ENCODE data around the gene SCMH1. TPM values are rescaled to one million over a fixed set of nuclear protein-coding genes. Genes with fewer than 3 reads are reported as not detected.

The SCMH1 gene
- total and polyA plus RNA-seq, 2 experiments from 2014 or later: 15.0 to 19.4 TPM

DNA sequence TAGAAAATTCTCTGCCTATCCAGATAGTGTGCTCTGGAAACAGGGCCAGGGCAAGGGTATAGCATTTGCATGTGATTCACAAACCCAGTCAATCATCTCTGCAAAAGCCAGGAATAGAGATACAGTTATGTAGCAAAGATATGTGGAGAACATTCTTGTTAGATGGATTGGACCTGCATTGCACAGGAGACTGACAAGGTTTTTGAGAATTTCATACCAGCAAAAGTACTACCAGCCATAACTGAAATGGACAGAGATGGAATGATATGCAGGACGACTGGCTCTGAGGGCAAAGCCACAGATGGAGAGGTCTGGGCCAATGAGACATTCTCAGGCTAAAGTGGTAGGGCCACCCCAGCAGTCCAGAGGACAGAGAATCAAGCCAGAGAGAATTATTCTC is 24.7 kb downstream of the SCMH1 start (continued):
- TF ChIP-seq, protein P1, sequence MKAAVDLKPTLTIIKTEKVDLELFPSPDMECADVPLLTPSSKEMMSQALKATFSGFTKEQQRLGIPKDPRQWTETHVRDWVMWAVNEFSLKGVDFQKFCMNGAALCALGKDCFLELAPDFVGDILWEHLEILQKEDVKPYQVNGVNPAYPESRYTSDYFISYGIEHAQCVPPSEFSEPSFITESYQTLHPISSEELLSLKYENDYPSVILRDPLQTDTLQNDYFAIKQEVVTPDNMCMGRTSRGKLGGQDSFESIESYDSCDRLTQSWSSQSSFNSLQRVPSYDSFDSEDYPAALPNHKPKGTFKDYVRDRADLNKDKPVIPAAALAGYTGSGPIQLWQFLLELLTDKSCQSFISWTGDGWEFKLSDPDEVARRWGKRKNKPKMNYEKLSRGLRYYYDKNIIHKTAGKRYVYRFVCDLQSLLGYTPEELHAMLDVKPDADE (IDR thresholded peaks at IDR 0.05): no peak
- no peak for TF ChIP-seq EZH2phosphoT487 (IDR thresholded peaks at IDR 0.05; ENCODE audit: unreplicated experiment)
- TF ChIP-seq STAT1 (IDR thresholded peaks at IDR 0.05; ENCODE audit: unreplicated experiment): no peak
- no peak for TF ChIP-seq JUNB (IDR thresholded peaks at IDR 0.05; ENCODE audit: unreplicated experiment)

DNA sequence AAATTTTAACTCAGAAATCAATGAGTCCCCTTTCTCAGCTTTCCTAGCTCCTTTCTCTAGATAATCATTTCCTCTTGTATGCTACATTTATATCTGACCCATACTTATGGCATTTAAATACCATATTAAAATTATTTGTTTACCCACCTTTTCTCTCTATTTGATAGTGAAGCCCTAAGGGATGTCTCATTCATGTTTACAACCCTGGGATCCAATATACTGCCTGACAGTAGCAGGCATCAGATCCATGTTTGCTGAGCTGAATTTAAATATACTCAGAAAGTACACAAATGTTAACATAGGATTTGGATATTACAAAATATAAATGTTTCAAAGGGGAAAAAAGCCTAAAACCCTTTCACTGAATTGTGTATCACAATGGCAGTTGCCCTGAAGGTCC is 26.5 kb downstream of the SCMH1 start:
- H3K9me3 Mint-ChIP-seq: peaks cover 26% of the 10 kb centered on the region; the same call in 2 of the 3 replicates
- TF ChIP-seq, protein P2, sequence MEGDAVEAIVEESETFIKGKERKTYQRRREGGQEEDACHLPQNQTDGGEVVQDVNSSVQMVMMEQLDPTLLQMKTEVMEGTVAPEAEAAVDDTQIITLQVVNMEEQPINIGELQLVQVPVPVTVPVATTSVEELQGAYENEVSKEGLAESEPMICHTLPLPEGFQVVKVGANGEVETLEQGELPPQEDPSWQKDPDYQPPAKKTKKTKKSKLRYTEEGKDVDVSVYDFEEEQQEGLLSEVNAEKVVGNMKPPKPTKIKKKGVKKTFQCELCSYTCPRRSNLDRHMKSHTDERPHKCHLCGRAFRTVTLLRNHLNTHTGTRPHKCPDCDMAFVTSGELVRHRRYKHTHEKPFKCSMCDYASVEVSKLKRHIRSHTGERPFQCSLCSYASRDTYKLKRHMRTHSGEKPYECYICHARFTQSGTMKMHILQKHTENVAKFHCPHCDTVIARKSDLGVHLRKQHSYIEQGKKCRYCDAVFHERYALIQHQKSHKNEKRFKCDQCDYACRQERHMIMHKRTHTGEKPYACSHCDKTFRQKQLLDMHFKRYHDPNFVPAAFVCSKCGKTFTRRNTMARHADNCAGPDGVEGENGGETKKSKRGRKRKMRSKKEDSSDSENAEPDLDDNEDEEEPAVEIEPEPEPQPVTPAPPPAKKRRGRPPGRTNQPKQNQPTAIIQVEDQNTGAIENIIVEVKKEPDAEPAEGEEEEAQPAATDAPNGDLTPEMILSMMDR (conservative IDR thresholded peaks at IDR 0.05; ENCODE audit: low read depth in 2 of 2): no peak
- TF ChIP-seq, protein P3, sequence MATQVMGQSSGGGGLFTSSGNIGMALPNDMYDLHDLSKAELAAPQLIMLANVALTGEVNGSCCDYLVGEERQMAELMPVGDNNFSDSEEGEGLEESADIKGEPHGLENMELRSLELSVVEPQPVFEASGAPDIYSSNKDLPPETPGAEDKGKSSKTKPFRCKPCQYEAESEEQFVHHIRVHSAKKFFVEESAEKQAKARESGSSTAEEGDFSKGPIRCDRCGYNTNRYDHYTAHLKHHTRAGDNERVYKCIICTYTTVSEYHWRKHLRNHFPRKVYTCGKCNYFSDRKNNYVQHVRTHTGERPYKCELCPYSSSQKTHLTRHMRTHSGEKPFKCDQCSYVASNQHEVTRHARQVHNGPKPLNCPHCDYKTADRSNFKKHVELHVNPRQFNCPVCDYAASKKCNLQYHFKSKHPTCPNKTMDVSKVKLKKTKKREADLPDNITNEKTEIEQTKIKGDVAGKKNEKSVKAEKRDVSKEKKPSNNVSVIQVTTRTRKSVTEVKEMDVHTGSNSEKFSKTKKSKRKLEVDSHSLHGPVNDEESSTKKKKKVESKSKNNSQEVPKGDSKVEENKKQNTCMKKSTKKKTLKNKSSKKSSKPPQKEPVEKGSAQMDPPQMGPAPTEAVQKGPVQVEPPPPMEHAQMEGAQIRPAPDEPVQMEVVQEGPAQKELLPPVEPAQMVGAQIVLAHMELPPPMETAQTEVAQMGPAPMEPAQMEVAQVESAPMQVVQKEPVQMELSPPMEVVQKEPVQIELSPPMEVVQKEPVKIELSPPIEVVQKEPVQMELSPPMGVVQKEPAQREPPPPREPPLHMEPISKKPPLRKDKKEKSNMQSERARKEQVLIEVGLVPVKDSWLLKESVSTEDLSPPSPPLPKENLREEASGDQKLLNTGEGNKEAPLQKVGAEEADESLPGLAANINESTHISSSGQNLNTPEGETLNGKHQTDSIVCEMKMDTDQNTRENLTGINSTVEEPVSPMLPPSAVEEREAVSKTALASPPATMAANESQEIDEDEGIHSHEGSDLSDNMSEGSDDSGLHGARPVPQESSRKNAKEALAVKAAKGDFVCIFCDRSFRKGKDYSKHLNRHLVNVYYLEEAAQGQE (IDR thresholded peaks at IDR 0.05; ENCODE audit: unreplicated experiment): no peak
- TF ChIP-seq NANOG (IDR thresholded peaks at IDR 0.05; ENCODE audit: borderline replicate concordance): no peak
- no peak for TF ChIP-seq STAT1 (IDR thresholded peaks at IDR 0.05; ENCODE audit: unreplicated experiment)
- TF ChIP-seq EZH2phosphoT487 (IDR thresholded peaks at IDR 0.05; ENCODE audit: unreplicated experiment): no peak
- TF ChIP-seq EZH2 (IDR thresholded peaks at IDR 0.05; ENCODE audit: low read depth, unreplicated experiment): no peak
- TF ChIP-seq CREB1 (CRISPR knock-in tag; IDR thresholded peaks at IDR 0.05; ENCODE audit: low read depth): no peak
- peaks cover 10% of the 10 kb centered on the region; the same call in 1 of the 2 replicates for H3K36me3 ChIP-seq (ENCODE audit: insufficient read depth)
- H3K36me3 Mint-ChIP-seq (ENCODE audit: low read depth): peaks cover 40% of the 10 kb centered on the region
- H3K27me3 Mint-ChIP-seq (ENCODE audit: insufficient read depth, low read depth, poor library complexity): no peaks in the 10 kb centered on the region
- no peak overlapping the region for H3K27ac ChIP-seq (ENCODE audit: low read depth)
- no peak overlapping the region for H2AFZ ChIP-seq
- no peaks in the 10 kb centered on the region for H3K9me2 ChIP-seq (ENCODE audit: insufficient read depth)
- no peaks in the 10 kb centered on the region for H3K4me1 Mint-ChIP-seq
- peaks cover 3% of the 10 kb centered on the region; the same call in 1 of the 2 replicates for H3K79me2 ChIP-seq (replicated peaks; ENCODE audit: insufficient read depth)
- H4K20me1 ChIP-seq (replicated peaks; ENCODE audit: insufficient read depth): no peaks in the 10 kb centered on the region; the same call in 1 of the 2 replicates
- DNase-seq (ENCODE audit: low spot score): no peak
- no peak overlapping the region for H3K4me2 ChIP-seq
- H3K27me3 ChIP-seq (ENCODE audit: insufficient read depth): no peaks in the 10 kb centered on the region
- H3F3A ChIP-seq (replicated peaks; ENCODE audit: low read depth): no peaks in the 10 kb centered on the region
- H3K4me3 Mint-ChIP-seq: no peak overlapping the region
- H3K4me3 ChIP-seq: no peak overlapping the region
- no peak for ATAC-seq
- H3K4me1 ChIP-seq (ENCODE audit: insufficient read depth): no peaks in the 10 kb centered on the region
- no peak overlapping the region for H3K27ac Mint-ChIP-seq
